HG03139 (cell line): ENCODE data around the gene ATAD3B.
"Not testable (repeated sequence)": the region's sequence is repeated elsewhere in the genome, so short reads cannot be mapped to it uniquely, and the experiment has no call there.

Experiments used
- ATAC-seq: cut with Tn5 transposase; IDR thresholded peaks from one replicate; pipeline ENCODE4 v1.9.1; 2021; ENCODE audit not compliant: unreplicated experiment

Gene ATAD3B

GRCh38 chr1:1529936-1530335 lies 58.4 kb downstream of the ATAD3B start:
- ATAC-seq, result no peak

DNA sequence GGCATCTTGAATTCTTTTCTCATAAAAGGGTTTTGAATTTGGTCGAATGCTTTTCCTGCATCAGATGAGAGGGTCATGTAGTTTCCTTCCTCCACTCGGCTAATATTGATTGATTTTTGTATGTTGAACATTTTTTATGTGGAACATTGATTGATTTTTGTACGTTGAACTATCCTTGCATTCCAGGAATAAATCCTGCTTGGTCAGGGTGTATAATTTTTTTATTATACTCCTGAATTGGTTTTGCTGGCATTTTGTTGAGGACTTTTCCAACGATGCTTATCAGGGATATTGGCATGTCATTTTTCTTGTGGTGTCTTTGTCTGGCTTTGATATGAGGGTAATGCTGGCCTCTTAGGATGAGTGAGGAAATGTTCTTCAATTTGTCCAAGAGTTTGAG lies 60.4 kb downstream of the ATAD3B start:
- no peak for ATAC-seq

DNA sequence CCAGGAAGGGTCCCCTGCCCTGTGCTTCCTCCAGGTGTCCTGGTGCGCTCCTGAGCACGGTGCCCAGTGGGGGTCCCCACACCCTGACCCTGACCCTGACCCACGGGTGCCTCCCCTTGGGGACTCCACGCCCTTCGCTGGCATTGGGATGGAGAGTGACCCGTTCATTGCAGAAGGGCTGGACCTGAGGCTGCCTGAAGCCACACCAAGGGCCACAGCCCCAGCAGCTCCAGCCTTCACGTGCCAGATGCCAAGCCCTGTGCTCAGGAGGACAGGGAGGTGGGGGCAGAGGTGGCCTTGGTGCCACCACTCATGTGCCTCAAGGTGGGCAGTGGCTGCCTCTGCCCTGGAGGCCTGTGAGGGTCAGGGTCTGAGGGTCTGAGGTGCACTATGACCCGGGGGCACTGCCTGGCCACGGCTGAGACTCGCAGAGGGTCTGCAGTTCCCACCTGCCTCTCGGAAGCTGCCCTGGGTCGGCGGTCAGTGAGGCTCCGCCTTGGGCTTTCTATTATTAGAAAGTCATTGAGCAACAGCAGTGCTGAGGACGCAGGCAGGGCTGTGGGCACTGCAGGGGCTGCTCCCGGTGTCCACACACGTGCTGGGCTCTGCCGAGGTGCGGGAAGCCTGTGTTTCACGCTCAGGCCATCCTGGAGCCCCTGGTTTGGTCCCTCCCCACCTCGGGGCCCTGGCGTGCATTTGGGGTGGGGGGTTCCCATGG lies 61.8 kb downstream of the ATAD3B start:
- ATAC-seq, result not testable (repeated sequence)

- ATAC-seq, result not testable (repeated sequence)
Measured at GRCh38 chr1:1533894-1534291, 62.3 kb downstream of the ATAD3B start.

GRCh38 chr1:1534401-1535154 lies 63.0 kb downstream of the ATAD3B start:
- ATAC-seq, result no peak

GRCh38 chr1:1535201-1536018 lies 63.8 kb downstream of the ATAD3B start:
- ATAC-seq, result no peak

DNA sequence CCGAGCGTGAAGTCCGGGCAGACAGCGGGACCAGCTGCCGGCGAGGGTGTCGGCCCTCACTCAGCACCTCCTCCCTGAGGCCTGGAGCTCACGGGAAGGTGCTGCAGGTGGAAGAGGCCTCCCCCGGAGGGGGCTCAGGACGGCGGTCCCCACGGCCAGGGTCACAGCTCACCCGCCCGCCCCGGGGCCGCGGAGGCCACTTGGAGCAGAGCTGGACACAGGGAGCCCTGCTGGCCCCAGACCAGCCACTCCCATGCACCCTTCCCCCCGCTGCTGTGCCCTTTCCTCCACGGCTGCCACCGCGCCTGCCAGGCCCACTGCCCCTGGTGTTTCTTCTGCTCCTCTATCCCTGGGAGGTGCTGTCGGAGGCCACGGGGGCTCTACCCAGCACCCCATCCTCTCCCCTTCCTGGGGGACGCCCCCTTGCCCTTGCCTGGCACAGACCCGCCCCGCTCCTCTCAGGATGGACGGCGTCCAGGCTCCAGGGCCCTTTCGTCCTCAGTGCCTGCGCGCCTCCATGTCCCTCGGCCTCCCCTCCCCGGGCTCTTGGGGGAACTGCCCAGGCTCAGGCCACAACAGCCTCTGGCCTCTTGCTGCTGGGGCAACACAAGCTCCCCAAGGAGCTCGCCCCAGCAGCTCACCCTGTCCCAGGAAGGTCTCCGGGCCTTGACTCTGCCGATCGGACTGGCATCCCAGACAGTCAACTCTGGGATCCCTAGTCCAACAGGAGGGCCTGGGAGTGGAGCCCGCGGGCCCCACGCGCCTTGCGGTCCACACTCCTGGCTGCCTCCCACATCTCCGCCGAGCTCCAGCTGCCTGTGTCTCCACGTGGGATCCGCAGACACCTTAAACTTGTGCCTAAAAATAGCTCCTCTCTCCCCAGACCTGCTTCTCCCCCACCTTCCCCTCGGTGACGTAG lies 64.7 kb downstream of the ATAD3B start:
- no peak for ATAC-seq

DNA sequence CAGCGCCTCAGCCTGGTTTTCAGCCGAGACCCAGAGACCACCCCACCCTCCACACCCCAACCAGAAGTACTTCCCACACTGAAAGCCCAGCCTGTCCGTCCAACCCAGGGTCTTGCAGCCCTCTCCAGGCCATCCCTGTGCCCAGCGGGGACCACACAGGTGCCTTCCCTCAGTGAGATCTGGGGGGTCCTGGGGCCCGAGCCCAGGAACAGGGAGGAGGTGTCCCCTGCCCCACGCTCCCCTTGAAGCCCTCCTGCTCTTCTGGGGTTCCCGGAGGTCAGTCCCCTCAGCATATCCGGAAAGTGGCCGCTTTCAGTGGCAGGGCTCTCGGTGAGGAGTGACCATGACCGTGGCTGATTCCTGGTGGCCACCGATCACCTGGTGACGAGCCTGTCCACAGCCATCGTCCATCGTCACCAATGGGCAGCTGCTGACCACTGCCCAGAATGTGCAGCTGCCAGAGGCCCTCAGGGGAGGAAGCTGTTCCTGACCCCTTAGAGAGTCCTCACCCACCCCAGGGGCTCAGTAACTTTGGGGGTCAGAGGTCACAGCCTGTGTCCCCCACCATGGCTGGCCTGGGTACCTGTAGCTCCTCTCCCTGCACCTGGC lies 65.5 kb downstream of the ATAD3B start:
- ATAC-seq, result no peak

GRCh38 chr1:1537626-1538250 lies 66.2 kb downstream of the ATAD3B start:
- ATAC-seq, result no peak

GRCh38 chr1:1538334-1538733 lies 66.8 kb downstream of the ATAD3B start:
- no peak for ATAC-seq

DNA sequence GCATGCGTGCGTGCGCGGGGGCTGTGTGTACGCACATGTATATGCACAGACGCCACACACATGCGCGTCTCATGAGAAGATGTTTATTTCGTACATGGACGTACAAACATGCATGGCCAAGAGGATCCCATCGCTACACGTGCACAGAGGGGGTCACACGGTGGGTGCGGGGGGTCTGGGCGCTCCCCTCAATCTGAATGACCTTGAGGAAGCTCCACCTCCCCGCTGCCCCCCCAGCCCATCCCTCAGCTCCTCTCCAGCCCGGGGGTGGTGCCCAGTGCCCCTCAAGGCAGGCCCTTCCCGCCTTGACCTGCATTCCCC lies 67.4 kb downstream of the ATAD3B start:
- ATAC-seq, result no peak

GRCh38 chr1:1539310-1540089 lies 67.9 kb downstream of the ATAD3B start:
- no peak for ATAC-seq

GRCh38 chr1:1540090-1540817 lies 68.7 kb downstream of the ATAD3B start, which contains the start of gene TMEM240:
Gene TMEM240 (minus strand): TSS chr1:1540624. CDS start chr1:1540346, 278 bp downstream.
- ATAC-seq, result no peak

- ATAC-seq, result no peak
Measured at GRCh38 chr1:1540818-1541628, 69.5 kb downstream of the ATAD3B start.

DNA sequence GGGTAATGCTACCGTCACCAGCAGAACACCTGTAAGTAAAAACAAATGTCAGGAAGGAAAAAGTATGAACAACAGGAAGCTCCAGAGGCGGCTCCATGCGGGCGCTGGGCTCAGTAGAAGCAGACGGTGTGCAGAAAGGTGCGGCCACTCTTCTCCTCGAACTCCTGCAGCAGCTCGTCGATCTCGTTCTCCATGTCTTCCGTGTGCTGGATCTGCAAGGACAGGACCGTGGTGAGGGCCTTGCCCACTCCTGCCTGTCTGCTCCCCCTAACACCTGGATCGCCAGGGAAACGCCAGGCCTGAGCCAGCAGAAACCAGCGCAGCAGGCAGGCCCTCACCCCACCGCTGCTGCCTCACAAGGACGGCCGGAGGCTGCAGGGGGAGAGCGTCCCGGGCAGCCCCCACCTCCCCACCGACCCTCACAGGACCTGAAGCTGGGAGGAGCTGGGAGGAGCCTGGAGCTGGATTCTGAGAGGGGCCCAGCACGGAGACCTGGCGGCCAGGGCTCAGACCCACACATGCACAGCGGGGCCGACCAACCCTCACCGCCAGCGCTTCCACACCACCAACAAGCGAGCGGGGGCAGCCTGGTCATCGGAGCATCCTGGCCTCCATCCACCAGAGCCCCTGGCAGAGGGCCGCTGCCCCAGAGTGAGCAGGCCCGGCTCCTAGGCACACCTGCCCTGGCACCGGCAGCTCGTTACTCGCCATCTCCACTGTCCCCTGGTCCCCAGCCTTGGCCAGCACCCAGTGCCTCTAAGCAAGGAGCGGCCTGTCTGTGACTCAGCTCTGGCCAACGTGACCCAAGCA lies 70.6 kb downstream of the ATAD3B start:
- no peak for ATAC-seq
